ENCODE measurements around the gene KLHL26.

GRCh38 chr19:18649371-18650020 is 12.7 kb downstream of the KLHL26 start:
- no peak for TF ChIP-seq CTCF (IDR thresholded peaks at IDR 0.05)
- TF ChIP-seq POLR2A (IDR thresholded peaks at IDR 0.05), result no peak
